ENCODE results near the gene MRPL46.

DNA sequence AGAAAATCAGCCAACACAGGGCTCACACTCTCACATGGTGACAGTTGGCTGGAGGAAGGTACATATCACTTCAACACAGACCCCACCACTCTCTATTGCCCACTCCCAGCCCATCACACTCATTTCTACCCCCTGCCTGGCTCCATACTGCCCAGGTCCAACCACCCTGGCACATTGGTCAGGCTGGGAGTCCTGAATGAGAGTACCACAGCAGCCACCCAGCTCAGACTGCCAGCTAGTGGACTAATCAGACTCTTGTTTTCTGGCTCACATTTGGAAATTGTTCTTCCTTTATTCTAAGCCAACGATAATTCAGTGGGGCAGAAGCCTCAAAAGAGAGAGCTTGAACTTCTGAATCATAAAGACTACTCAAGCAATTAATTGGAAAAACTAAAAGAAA, 20.0 kb downstream of the MRPL46 start:
- TF ChIP-seq POLR2A (IDR thresholded peaks at IDR 0.05) = no peak
- TF ChIP-seq CTCF (IDR thresholded peaks at IDR 0.05) = no peak
